ENCODE measurements around the gene ITGAD.

- TF ChIP-seq EZH2phosphoT487 (conservative IDR thresholded peaks at IDR 0.05; ENCODE audit: low read length), result no peak
- TF ChIP-seq CTCF (IDR thresholded peaks at IDR 0.05; ENCODE audit: insufficient read depth, low read length, poor library complexity, severe bottlenecking), result no peak
These were observed 74.1 kb downstream of the ITGAD start for GRCh38 chr16:31467151-31467773.
